Measurements from ENCODE around the gene SLC25A51.

Gene SLC25A51

DNA sequence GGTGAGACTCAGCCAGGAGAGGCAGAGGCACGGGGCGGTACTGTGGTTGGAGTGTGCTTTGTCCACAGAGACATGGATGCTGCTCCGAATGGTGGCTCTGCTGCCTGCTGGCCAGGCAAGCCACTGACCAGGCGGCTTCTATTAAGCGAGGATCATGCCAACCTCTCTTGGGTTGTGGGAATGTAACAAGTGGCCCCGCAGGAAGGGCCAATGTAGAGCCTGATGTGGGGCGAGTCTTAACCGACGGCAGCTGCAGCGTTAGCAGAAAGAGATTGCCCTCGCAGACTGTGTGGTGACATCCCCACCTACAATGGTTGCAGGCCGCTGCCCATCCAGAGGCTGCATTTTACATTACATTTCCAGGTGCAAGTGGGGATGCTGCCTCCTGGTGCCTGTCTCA is 46.6 kb upstream of the SLC25A51 start:
- Histone ChIP-seq H3K27ac (ENCODE audit: extremely low read depth, low read depth, low read length) (no peak overlapping the region), H3K4me3 (ENCODE audit: low read depth, low read length) (no peak overlapping the region), H3K9me3 (ENCODE audit: control insufficient read depth, insufficient read depth, low read depth, low read length) (no peaks in the 10 kb centered on the region), H3K4me1 (ENCODE audit: control insufficient read depth, insufficient read depth, low read length) (no peaks in the 10 kb centered on the region), H3K36me3 (ENCODE audit: control insufficient read depth in 2 of 2, insufficient read depth in 1 of 2, low read length in 2 of 2) (peaks cover 3 to 95% of the 10 kb centered on the region in 2 experiments; a peak in 2 of 3 replicates)
- CTCF ChIA-PET, result no interaction called here
- POLR2A ChIA-PET, result interaction anchor here (0.6 kb wide), 1 partner anchor 14 kb away, joined by 4 read pairs; no protein-coding TSS in a partner anchor
- no peak for TF ChIP-seq GLIS1 (tag by site-specific recombination; IDR thresholded peaks at IDR 0.05)
- TF ChIP-seq, protein P1, sequence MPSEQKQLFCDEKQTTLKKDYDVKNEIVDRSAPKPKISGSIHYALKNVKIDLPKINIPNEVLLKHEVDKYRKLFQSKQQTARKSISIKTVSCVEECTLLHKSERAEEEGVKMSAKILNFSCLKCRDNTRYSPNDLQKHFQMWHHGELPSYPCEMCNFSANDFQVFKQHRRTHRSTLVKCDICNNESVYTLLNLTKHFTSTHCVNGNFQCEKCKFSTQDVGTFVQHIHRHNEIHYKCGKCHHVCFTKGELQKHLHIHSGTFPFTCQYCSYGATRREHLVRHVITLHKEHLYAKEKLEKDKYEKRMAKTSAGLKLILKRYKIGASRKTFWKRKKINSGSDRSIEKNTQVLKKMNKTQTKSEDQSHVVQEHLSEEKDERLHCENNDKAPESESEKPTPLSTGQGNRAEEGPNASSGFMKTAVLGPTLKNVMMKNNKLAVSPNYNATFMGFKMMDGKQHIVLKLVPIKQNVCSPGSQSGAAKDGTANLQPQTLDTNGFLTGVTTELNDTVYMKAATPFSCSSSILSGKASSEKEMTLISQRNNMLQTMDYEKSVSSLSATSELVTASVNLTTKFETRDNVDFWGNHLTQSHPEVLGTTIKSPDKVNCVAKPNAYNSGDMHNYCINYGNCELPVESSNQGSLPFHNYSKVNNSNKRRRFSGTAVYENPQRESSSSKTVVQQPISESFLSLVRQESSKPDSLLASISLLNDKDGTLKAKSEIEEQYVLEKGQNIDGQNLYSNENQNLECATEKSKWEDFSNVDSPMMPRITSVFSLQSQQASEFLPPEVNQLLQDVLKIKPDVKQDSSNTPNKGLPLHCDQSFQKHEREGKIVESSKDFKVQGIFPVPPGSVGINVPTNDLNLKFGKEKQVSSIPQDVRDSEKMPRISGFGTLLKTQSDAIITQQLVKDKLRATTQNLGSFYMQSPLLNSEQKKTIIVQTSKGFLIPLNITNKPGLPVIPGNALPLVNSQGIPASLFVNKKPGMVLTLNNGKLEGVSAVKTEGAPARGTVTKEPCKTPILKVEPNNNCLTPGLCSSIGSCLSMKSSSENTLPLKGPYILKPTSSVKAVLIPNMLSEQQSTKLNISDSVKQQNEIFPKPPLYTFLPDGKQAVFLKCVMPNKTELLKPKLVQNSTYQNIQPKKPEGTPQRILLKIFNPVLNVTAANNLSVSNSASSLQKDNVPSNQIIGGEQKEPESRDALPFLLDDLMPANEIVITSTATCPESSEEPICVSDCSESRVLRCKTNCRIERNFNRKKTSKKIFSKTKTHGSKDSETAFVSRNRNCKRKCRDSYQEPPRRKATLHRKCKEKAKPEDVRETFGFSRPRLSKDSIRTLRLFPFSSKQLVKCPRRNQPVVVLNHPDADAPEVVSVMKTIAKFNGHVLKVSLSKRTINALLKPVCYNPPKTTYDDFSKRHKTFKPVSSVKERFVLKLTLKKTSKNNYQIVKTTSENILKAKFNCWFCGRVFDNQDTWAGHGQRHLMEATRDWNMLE (tag by site-specific recombination; conservative IDR thresholded peaks at IDR 0.05; ENCODE audit: low read depth), result no peak
- TF ChIP-seq ZNF416 (tag by site-specific recombination; IDR thresholded peaks at IDR 0.05), result no peak
- TF ChIP-seq, protein P2, sequence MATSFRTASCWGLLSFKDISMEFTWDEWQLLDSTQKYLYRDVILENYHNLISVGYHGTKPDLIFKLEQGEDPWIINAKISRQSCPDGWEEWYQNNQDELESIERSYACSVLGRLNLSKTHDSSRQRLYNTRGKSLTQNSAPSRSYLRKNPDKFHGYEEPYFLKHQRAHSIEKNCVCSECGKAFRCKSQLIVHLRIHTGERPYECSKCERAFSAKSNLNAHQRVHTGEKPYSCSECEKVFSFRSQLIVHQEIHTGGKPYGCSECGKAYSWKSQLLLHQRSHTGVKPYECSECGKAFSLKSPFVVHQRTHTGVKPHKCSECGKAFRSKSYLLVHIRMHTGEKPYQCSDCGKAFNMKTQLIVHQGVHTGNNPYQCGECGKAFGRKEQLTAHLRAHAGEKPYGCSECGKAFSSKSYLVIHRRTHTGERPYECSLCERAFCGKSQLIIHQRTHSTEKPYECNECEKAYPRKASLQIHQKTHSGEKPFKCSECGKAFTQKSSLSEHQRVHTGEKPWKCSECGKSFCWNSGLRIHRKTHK (tag by site-specific recombination; IDR thresholded peaks at IDR 0.05), result no peak
- TF ChIP-seq, protein P3, sequence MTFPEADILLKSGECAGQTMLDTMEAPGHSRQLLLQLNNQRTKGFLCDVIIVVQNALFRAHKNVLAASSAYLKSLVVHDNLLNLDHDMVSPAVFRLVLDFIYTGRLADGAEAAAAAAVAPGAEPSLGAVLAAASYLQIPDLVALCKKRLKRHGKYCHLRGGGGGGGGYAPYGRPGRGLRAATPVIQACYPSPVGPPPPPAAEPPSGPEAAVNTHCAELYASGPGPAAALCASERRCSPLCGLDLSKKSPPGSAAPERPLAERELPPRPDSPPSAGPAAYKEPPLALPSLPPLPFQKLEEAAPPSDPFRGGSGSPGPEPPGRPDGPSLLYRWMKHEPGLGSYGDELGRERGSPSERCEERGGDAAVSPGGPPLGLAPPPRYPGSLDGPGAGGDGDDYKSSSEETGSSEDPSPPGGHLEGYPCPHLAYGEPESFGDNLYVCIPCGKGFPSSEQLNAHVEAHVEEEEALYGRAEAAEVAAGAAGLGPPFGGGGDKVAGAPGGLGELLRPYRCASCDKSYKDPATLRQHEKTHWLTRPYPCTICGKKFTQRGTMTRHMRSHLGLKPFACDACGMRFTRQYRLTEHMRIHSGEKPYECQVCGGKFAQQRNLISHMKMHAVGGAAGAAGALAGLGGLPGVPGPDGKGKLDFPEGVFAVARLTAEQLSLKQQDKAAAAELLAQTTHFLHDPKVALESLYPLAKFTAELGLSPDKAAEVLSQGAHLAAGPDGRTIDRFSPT (tag by site-specific recombination; IDR thresholded peaks at IDR 0.05), result no peak
- TF ChIP-seq ZNF664 (tag by site-specific recombination; IDR thresholded peaks at IDR 0.05), result no peak
- TF ChIP-seq ZFP3 (tag by site-specific recombination; IDR thresholded peaks at IDR 0.05; ENCODE audit: low read depth), result no peak
- TF ChIP-seq, protein P4, sequence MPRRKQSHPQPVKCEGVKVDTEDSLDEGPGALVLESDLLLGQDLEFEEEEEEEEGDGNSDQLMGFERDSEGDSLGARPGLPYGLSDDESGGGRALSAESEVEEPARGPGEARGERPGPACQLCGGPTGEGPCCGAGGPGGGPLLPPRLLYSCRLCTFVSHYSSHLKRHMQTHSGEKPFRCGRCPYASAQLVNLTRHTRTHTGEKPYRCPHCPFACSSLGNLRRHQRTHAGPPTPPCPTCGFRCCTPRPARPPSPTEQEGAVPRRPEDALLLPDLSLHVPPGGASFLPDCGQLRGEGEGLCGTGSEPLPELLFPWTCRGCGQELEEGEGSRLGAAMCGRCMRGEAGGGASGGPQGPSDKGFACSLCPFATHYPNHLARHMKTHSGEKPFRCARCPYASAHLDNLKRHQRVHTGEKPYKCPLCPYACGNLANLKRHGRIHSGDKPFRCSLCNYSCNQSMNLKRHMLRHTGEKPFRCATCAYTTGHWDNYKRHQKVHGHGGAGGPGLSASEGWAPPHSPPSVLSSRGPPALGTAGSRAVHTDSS (tag by site-specific recombination; IDR thresholded peaks at IDR 0.05), result no peak
- TF ChIP-seq MZF1 (tag by site-specific recombination; IDR thresholded peaks at IDR 0.05; ENCODE audit: borderline replicate concordance), result no peak
- TF ChIP-seq, protein P5, sequence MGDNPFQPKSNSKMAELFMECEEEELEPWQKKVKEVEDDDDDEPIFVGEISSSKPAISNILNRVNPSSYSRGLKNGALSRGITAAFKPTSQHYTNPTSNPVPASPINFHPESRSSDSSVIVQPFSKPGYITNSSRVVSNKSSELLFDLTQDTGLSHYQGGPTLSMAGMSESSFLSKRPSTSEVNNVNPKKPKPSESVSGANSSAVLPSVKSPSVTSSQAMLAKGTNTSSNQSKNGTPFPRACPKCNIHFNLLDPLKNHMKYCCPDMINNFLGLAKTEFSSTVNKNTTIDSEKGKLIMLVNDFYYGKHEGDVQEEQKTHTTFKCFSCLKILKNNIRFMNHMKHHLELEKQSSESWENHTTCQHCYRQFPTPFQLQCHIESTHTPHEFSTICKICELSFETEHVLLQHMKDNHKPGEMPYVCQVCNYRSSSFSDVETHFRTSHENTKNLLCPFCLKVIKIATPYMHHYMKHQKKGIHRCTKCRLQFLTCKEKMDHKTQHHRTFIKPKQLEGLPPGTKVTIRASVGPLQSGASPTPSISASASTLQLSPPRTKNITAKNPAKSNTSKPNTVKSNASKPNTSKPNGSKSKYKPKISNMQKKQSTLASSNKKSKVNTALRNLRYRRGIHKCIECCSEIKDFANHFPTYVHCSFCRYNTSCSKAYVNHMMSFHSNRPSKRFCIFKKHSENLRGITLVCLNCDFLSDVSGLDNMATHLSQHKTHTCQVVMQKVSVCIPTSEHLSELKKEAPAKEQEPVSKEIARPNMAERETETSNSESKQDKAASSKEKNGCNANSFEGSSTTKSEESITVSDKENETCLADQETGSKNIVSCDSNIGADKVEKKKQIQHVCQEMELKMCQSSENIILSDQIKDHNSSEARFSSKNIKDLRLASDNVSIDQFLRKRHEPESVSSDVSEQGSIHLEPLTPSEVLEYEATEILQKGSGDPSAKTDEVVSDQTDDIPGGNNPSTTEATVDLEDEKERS (tag by site-specific recombination; IDR thresholded peaks at IDR 0.05), result no peak
- no peak for TF ChIP-seq ZNF777 (tag by site-specific recombination; IDR thresholded peaks at IDR 0.05; ENCODE audit: borderline replicate concordance)
- TF ChIP-seq ZNF707 (tag by site-specific recombination; IDR thresholded peaks at IDR 0.05), result no peak
- TF ChIP-seq ZNF558 (tag by site-specific recombination; IDR thresholded peaks at IDR 0.05), result no peak
- TF ChIP-seq, protein P6, sequence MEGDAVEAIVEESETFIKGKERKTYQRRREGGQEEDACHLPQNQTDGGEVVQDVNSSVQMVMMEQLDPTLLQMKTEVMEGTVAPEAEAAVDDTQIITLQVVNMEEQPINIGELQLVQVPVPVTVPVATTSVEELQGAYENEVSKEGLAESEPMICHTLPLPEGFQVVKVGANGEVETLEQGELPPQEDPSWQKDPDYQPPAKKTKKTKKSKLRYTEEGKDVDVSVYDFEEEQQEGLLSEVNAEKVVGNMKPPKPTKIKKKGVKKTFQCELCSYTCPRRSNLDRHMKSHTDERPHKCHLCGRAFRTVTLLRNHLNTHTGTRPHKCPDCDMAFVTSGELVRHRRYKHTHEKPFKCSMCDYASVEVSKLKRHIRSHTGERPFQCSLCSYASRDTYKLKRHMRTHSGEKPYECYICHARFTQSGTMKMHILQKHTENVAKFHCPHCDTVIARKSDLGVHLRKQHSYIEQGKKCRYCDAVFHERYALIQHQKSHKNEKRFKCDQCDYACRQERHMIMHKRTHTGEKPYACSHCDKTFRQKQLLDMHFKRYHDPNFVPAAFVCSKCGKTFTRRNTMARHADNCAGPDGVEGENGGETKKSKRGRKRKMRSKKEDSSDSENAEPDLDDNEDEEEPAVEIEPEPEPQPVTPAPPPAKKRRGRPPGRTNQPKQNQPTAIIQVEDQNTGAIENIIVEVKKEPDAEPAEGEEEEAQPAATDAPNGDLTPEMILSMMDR (tag by site-specific recombination; IDR thresholded peaks at IDR 0.05), result no peak
- no peak for TF ChIP-seq HOXD13 (CRISPR knock-in tag; IDR thresholded peaks at IDR 0.05; ENCODE audit: borderline replicate concordance)
- TF ChIP-seq, protein P7, sequence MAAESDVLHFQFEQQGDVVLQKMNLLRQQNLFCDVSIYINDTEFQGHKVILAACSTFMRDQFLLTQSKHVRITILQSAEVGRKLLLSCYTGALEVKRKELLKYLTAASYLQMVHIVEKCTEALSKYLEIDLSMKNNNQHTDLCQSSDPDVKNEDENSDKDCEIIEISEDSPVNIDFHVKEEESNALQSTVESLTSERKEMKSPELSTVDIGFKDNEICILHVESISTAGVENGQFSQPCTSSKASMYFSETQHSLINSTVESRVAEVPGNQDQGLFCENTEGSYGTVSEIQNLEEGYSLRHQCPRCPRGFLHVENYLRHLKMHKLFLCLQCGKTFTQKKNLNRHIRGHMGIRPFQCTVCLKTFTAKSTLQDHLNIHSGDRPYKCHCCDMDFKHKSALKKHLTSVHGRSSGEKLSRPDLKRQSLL (tag by site-specific recombination; IDR thresholded peaks at IDR 0.05), result no peak
- TF ChIP-seq SCRT2 (tag by site-specific recombination; IDR thresholded peaks at IDR 0.05), result no peak
- TF ChIP-seq, protein P8, sequence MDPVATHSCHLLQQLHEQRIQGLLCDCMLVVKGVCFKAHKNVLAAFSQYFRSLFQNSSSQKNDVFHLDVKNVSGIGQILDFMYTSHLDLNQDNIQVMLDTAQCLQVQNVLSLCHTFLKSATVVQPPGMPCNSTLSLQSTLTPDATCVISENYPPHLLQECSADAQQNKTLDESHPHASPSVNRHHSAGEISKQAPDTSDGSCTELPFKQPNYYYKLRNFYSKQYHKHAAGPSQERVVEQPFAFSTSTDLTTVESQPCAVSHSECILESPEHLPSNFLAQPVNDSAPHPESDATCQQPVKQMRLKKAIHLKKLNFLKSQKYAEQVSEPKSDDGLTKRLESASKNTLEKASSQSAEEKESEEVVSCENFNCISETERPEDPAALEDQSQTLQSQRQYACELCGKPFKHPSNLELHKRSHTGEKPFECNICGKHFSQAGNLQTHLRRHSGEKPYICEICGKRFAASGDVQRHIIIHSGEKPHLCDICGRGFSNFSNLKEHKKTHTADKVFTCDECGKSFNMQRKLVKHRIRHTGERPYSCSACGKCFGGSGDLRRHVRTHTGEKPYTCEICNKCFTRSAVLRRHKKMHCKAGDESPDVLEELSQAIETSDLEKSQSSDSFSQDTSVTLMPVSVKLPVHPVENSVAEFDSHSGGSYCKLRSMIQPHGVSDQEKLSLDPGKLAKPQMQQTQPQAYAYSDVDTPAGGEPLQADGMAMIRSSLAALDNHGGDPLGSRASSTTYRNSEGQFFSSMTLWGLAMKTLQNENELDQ (tag by site-specific recombination; IDR thresholded peaks at IDR 0.05; ENCODE audit: low read depth), result no peak
- no peak for TF ChIP-seq SP3 (tag by site-specific recombination; IDR thresholded peaks at IDR 0.05)
